Transverse colon (tissue), 4 donors: Measurements from ENCODE around the gene ZFX.

Experiments
- CTCF ChIP-seq, 5 experiments: fragments of 200-600 bp in 3 of 5; fragments of 450-650 bp in 2 of 5; sonication (generic) in 3 of 5; IDR thresholded peaks; 1 replicate in 2 of 5; 2 replicates in 3 of 5; pipeline ENCODE4 v1.5.1; 2016 to 2017; ENCODE audit warnings: antibody characterized with exemption in 5 of 5, inconsistent platforms in 3 of 5, mild to moderate bottlenecking in 2 of 5, moderate library complexity in 1 of 5
- EP300 ChIP-seq: sonication (generic); formaldehyde crosslinking; IDR thresholded peaks from one replicate; pipeline ENCODE4 v1.6.1; 2017; ENCODE audit warnings: antibody characterized with exemption, low read depth
- POLR2A ChIP-seq: fragments of 450-650 bp; IDR thresholded peaks from one replicate; pipeline ENCODE4 v1.6.1; 2016; ENCODE audit warnings: antibody characterized with exemption, mild to moderate bottlenecking, moderate library complexity
- POLR2AphosphoS5 ChIP-seq, 3 donors: sonication (generic); formaldehyde crosslinking; IDR thresholded peaks; one replicate each; pipeline ENCODE4 v1.6.1; 2016; ENCODE audit warnings: antibody characterized with exemption in 3 of 3

GRCh38 chrX:24241822-24242648 is 92.5 kb downstream of the ZFX start:
- TF ChIP-seq CTCF (IDR thresholded peaks at IDR 0.05) (peak in 4 of 5 experiments; percentile 13 to 37 (median 18)), EP300 (no peak), POLR2AphosphoS5 (IDR thresholded peaks at IDR 0.05) (no peak), POLR2A (no peak)
